Ishikawa (cell line): Measurements from ENCODE around the gene RGP1.

ENCODE experiments used
- CEBPB ChIP-seq: IDR thresholded peaks from 2 replicates; pipeline ENCODE4 v1.6.1; 2012
- CREB1 ChIP-seq: IDR thresholded peaks from 2 replicates; pipeline ENCODE4 v1.6.1; 2012; ENCODE audit warnings: low read depth
- EGR1 ChIP-seq: IDR thresholded peaks from 2 replicates; pipeline ENCODE4 v1.6.1; 2012
- EP300 ChIP-seq: IDR thresholded peaks from 2 replicates; pipeline ENCODE4 v1.6.1; 2012; ENCODE audit warnings: borderline replicate concordance
- FOXM1 ChIP-seq: IDR thresholded peaks from 2 replicates; pipeline ENCODE4 v1.6.1; 2012; ENCODE audit warnings: low read depth, borderline replicate concordance
- NFIC ChIP-seq: IDR thresholded peaks from 2 replicates; pipeline ENCODE4 v1.6.1; 2012
- RAD21 ChIP-seq: IDR thresholded peaks from 2 replicates; pipeline ENCODE4 v1.6.1; 2012; ENCODE audit warnings: low read depth
- REST ChIP-seq: IDR thresholded peaks from 2 replicates; pipeline ENCODE4 v1.6.1; 2012; ENCODE audit warnings: low read depth, mild to moderate bottlenecking
- TAF1 ChIP-seq: IDR thresholded peaks from 2 replicates; pipeline ENCODE4 v1.6.1; 2012; ENCODE audit warnings: low read depth, mild to moderate bottlenecking
- TCF12 ChIP-seq: IDR thresholded peaks from 2 replicates; pipeline ENCODE4 v1.6.1; 2012; ENCODE audit warnings: low read depth
- TEAD4 ChIP-seq: IDR thresholded peaks from 2 replicates; pipeline ENCODE4 v1.6.1; 2012
- USF1 ChIP-seq: IDR thresholded peaks from 2 replicates; pipeline ENCODE4 v1.6.1; 2012
- YY1 ChIP-seq: IDR thresholded peaks from 2 replicates; pipeline ENCODE4 v1.6.1; 2012; ENCODE audit warnings: low read depth
- ZBTB7A ChIP-seq: IDR thresholded peaks from 2 replicates; pipeline ENCODE4 v1.6.1; 2012; ENCODE audit warnings: low read depth
- TF ChIP-seq, protein P1 (sequence below): IDR thresholded peaks from 2 replicates; pipeline ENCODE4 v1.6.1; 2012

Gene RGP1

GRCh38 chr9:35755071-35755470 is 6.0 kb downstream of the RGP1 start:
- no peak for TF ChIP-seq YY1
- TF ChIP-seq EP300: no peak
- no peak for TF ChIP-seq CREB1
- no peak for TF ChIP-seq CEBPB
- TF ChIP-seq REST: no peak
- TF ChIP-seq TCF12: no peak

DNA sequence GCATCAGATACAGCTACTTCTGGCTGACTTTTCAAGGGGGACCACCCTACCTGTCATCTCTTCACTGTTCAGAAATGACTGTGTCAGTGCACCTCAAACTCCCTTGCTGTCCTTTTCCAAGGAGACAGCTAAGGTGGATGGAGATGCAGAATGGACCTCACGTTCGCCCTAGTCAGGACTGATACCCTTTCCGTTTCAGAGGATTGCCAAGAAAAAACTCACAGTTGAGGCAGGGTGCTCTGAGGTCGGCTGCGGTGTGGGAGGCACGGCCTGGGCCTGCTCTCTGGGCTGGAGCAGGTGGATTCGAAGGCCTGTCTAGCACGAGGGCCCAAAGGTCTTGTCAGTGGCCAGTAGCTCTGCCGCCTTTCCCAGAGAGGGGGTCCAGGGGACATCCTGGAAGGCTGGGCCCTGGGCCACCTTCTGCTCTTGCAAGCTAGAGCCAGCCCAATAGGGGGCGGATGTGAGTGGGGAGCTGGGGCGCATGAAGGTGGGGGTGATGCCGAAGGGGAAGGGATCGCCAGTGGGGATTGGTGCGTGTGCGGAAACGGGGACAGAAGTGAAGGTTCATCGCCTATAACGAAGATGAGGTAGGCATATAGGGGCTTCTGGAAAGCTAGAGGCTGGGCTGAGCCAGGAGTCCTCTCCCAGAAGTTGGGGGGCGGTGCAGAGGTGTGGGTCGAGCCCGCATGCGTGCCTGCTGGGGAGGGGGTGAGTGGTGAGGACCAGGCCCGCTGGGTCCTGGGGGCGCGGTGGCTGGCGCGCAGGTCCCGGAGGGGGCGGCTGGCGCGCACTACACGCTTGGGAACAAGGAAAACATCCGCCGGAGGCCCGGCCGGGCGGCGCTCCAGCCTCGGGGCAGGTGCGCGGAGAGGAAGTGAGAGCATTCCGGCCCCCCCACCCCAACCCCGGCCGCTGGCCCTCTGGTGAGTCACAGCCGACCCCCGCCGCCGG is 7.5 kb downstream of the RGP1 start:
- no peak for TF ChIP-seq CREB1
- TF ChIP-seq ZBTB7A: peak; percentile 97
- TF ChIP-seq TAF1: peak; percentile 52; the same call in 1 of the 2 replicates
- TF ChIP-seq YY1: no peak
- peak; percentile 17; the same call in 1 of the 2 replicates for TF ChIP-seq TEAD4
- TF ChIP-seq RAD21: peak; percentile 44
- TF ChIP-seq TCF12: 0 out of 2 replicates have a peak, but pooled peaks have one; percentile 38
- 0 out of 2 replicates have a peak, but pooled peaks have one; percentile 5 for TF ChIP-seq EP300
- TF ChIP-seq NFIC: no peak

DNA sequence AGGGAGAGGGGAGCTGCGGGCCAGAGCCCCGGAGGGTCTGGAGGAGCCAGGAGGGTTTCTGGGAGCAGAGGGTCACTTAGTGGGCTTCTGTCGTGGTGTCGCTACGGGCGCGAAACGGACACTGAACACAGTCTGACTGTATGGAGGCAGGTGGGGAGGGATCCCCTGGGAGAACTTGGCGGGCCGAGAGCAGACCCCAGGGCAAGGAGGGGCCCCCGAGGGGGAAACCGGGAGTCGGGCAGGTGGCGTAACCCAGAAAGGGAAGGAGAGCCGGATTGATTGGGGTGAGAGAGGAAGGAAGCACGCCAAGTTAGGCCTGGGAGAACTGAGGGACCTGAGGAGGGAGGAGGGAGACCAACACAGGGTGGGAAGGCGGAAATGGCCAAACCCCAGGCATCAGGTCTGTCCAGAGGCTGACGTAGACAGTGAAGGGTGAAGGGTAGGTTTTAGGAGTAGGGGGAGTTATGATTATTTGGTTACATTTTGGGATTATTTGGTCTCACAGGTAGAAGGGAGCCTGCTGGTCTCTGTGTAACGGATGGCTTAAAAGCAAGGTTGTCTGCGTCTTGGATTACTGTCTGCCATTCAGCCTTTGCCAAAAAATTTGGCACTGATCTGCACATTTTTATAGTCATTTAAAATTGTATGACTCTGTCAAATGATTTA is 8.3 kb downstream of the RGP1 start:
- TF ChIP-seq EP300: no peak
- peak; percentile 83; the same call in 1 of the 2 replicates for TF ChIP-seq ZBTB7A
- peak; percentile 10; the same call in 1 of the 2 replicates for TF ChIP-seq TAF1

GRCh38 chr9:35757892-35758275 is 8.8 kb downstream of the RGP1 start:
- TF ChIP-seq CREB1 (no peak), EGR1 (no peak), NFIC (no peak), REST (no peak), YY1 (no peak), RAD21 (no peak), USF1 (no peak), TCF12 (no peak), ZBTB7A (no peak), TEAD4 (no peak), TAF1 (no peak), EP300 (no peak), FOXM1 (no peak), CEBPB (no peak)
- TF ChIP-seq, protein P1, sequence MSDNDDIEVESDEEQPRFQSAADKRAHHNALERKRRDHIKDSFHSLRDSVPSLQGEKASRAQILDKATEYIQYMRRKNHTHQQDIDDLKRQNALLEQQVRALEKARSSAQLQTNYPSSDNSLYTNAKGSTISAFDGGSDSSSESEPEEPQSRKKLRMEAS: no peak

GRCh38 chr9:35758475-35759050 is 9.5 kb downstream of the RGP1 start:
- no peak for TF ChIP-seq TEAD4
- no peak for TF ChIP-seq CREB1
- TF ChIP-seq NFIC: no peak
- no peak for TF ChIP-seq EGR1
- no peak for TF ChIP-seq YY1
- TF ChIP-seq CEBPB: no peak
- no peak for TF ChIP-seq ZBTB7A
- no peak for TF ChIP-seq REST
- TF ChIP-seq EP300: no peak
- no peak for TF ChIP-seq FOXM1
- TF ChIP-seq, protein P1: no peak
- TF ChIP-seq RAD21: no peak
- TF ChIP-seq TCF12: no peak
- TF ChIP-seq USF1: no peak
- TF ChIP-seq TAF1: no peak
